ENCODE measurements around the gene PCSK5. TPM values are rescaled to one million over a fixed set of nuclear protein-coding genes. Genes with fewer than 3 reads are reported as not detected.

PCSK5 gene
- total RNA-seq, 4 donors from 2014 or later = 6.5 to 24.3 (median 12.4) TPM

DNA sequence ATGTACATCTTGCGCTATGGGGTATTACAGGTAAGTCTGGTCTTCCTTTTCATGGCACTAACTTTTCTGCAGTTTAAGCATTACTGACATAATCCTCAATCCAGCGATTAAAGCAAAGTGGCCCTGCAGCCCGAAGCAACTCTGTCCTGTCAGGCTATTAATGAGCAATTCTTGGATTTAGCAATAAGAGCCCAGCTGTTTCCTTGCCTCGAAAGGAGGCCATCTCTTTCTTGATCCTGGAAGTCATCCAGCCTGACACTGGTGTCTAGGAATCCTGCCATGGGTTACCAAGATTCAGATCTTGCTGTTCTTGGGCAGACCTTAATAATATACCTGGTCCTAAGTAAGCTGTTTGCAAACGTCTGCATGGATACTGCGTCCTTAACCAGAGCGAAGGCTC is 401.8 kb downstream of the PCSK5 start:
- Histone ChIP-seq H3K27me3 (no peaks in the 10 kb centered on the region), H3K27ac (no peak overlapping the region), H3K4me1 (peaks cover 0 to 3% of the 10 kb centered on the region in 2 donors), H3K4me3 (no peak overlapping the region), H3K9me3 (no peaks in the 10 kb centered on the region), H3K36me3 (no peaks in the 10 kb centered on the region)
- intact Hi-C loops (cut with DNase I; ENCODE audit: low total_unique reads) = no loop called here
- TF ChIP-seq POLR2A (IDR thresholded peaks at IDR 0.05) = no peak
- TF ChIP-seq, protein P1, sequence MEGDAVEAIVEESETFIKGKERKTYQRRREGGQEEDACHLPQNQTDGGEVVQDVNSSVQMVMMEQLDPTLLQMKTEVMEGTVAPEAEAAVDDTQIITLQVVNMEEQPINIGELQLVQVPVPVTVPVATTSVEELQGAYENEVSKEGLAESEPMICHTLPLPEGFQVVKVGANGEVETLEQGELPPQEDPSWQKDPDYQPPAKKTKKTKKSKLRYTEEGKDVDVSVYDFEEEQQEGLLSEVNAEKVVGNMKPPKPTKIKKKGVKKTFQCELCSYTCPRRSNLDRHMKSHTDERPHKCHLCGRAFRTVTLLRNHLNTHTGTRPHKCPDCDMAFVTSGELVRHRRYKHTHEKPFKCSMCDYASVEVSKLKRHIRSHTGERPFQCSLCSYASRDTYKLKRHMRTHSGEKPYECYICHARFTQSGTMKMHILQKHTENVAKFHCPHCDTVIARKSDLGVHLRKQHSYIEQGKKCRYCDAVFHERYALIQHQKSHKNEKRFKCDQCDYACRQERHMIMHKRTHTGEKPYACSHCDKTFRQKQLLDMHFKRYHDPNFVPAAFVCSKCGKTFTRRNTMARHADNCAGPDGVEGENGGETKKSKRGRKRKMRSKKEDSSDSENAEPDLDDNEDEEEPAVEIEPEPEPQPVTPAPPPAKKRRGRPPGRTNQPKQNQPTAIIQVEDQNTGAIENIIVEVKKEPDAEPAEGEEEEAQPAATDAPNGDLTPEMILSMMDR (IDR thresholded peaks at IDR 0.05) = no peak
- DNase-seq = no peak

GRCh38 chr9:76292658-76293057 is 402.2 kb downstream of the PCSK5 start:
- H3K27ac ChIP-seq = no peak overlapping the region
- DNase-seq = no peak
- no peak overlapping the region for H3K4me3 ChIP-seq
- H3K36me3 ChIP-seq = no peaks in the 10 kb centered on the region
- TF ChIP-seq POLR2A (IDR thresholded peaks at IDR 0.05) = no peak
- TF ChIP-seq, protein P1 (IDR thresholded peaks at IDR 0.05) = no peak
- no peaks in the 10 kb centered on the region for H3K9me3 ChIP-seq
- no peaks in the 10 kb centered on the region for H3K27me3 ChIP-seq
- intact Hi-C loops (cut with DNase I; ENCODE audit: low total_unique reads) = no loop called here
- peaks cover 0 to 5% of the 10 kb centered on the region in 2 donors for H3K4me1 ChIP-seq

DNA sequence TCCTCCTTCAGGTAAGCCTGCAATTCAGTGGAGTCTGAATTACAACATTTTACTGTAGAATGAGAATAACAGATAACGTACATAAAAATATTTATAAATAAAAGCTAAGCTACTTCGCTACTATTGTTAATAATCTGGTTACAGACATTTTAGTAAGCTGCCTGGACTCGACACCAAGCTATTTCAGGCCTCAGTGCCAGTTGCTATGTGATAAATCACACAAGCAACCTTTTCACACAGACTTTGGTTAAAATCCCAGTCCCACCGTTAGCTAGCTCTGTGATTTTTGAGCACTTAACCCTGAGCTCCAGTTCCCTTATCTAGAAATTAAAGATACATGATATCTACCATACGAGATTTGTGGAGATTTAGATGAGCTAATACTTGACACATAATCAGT is 403.8 kb downstream of the PCSK5 start:
- intact Hi-C loops (cut with DNase I; ENCODE audit: low total_unique reads) = no loop called here

GRCh38 chr9:76296561-76297310 is 406.3 kb downstream of the PCSK5 start:
- Histone ChIP-seq H3K36me3 (no peaks in the 10 kb centered on the region), H3K9me3 (no peaks in the 10 kb centered on the region), H3K4me3 (no peak overlapping the region), H3K4me1 (peaks cover 0 to 5% of the 10 kb centered on the region in 2 donors), H3K27ac (no peak overlapping the region), H3K27me3 (no peaks in the 10 kb centered on the region)
- intact Hi-C loops (cut with DNase I; ENCODE audit: low total_unique reads) = no loop called here
- no peak for DNase-seq
- TF ChIP-seq POLR2A (IDR thresholded peaks at IDR 0.05) = no peak
- TF ChIP-seq, protein P1 (IDR thresholded peaks at IDR 0.05) = no peak

More for the DNA sequence above, 403.8 kb downstream of the PCSK5 start:
- no peaks in the 10 kb centered on the region for H3K36me3 ChIP-seq
- H3K27ac ChIP-seq = no peak overlapping the region
- no peak for DNase-seq
- H3K4me1 ChIP-seq = peaks cover 0 to 5% of the 10 kb centered on the region in 2 donors
- no peak overlapping the region for H3K4me3 ChIP-seq
- no peaks in the 10 kb centered on the region for H3K27me3 ChIP-seq
- no peaks in the 10 kb centered on the region for H3K9me3 ChIP-seq
- no peak for TF ChIP-seq POLR2A (IDR thresholded peaks at IDR 0.05)
- TF ChIP-seq, protein P1 (IDR thresholded peaks at IDR 0.05) = no peak

GRCh38 chr9:76297721-76298239 is 407.3 kb downstream of the PCSK5 start:
- DNase-seq = peak; percentile 52 to 63
- Histone ChIP-seq H3K4me1 (peaks cover 0 to 5% of the 10 kb centered on the region in 2 donors), H3K4me3 (no peak overlapping the region), H3K9me3 (no peaks in the 10 kb centered on the region), H3K36me3 (no peaks in the 10 kb centered on the region), H3K27me3 (no peaks in the 10 kb centered on the region), H3K27ac (peak overlapping the region in 1 of 2 donors; percentile 58)
- intact Hi-C loops (cut with DNase I; ENCODE audit: low total_unique reads) = no loop called here
- TF ChIP-seq, protein P1 (IDR thresholded peaks at IDR 0.05) = no peak
- no peak for TF ChIP-seq POLR2A (IDR thresholded peaks at IDR 0.05)
